Tibial artery (tissue), 4 donors: ENCODE data around the gene ZMAT2.

Experiments
- DNase-seq, 2 donors: peaks; one replicate each; pipeline ENCODE4 v3.0.0-alpha.2; 2019
- H3K27ac ChIP-seq, 2 donors: fragments of 200-600 bp; sonication (generic) in 1 of 2; 1 replicate in 1 of 2; 2 replicates in 1 of 2; pipeline ENCODE4 v1.5.1; 2018 to 2019; ENCODE audit warnings: mild to moderate bottlenecking in 1 of 2
- H3K27me3 ChIP-seq, 2 donors: fragments of 200-600 bp; sonication (generic) in 1 of 2; one replicate each; pipeline versions ENCODE4 v1.5.1 to v1.6.0; 2016 to 2019
- H3K36me3 ChIP-seq, 3 donors: fragments of 200-600 bp; sonication (generic) in 2 of 3; one replicate each; pipeline ENCODE4 v1.5.1; 2016 to 2019; ENCODE audit warnings: mild to moderate bottlenecking in 2 of 3
- H3K4me1 ChIP-seq, 4 donors: fragments of 200-600 bp; sonication (generic) in 2 of 4; 1 replicate in 3 of 4; 2 replicates in 1 of 4; pipeline ENCODE4 v1.5.1; 2016 to 2019
- H3K4me3 ChIP-seq, 2 donors: fragments of 200-600 bp; sonication (generic) in 1 of 2; 1 replicate in 1 of 2; 2 replicates in 1 of 2; pipeline ENCODE4 v1.5.1; 2018 to 2019; ENCODE audit warnings: mild to moderate bottlenecking in 2 of 2
- H3K9me3 ChIP-seq, 3 donors: fragments of 200-600 bp; sonication (generic) in 1 of 3; one replicate each; pipeline ENCODE4 v1.5.1; 2016 to 2019
- intact Hi-C: fragments of 100-400 bp; cut with DNase I; formaldehyde crosslinking; loops from one replicate; pipeline ENCODE4 v1.15.0; 2023; ENCODE audit warnings: low total_unique reads
- TF ChIP-seq, protein P1 (sequence below), 2 experiments: fragments of 200-600 bp in 1 of 2; fragments of 450-650 bp in 1 of 2; IDR thresholded peaks; one replicate each; pipeline ENCODE4 v1.5.1; 2017 to 2019; ENCODE audit warnings: antibody characterized with exemption in 2 of 2, mild to moderate bottlenecking in 1 of 2, moderate library complexity in 1 of 2

The ZMAT2 gene

DNA sequence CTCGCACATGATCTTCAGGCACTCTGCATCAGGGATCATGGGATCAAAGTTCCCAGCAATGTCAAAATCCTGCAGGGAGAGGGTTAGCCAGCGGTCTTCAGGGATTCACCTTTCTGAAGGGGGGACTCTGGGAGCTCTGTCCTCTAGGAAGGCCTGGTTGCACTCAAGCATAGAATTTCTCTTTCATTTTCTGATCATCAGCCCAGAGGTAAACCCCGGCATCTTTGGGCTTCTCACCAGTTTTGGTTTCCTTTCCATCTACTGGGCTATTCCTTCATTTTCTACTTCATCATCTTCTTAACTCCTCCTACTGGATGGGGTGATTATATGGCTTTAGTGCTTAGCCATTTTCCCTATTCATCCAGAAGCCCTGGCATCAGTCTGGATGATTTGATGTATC is 22.3 kb upstream of the ZMAT2 start:
- H3K27ac ChIP-seq: no peak overlapping the region
- DNase-seq: no peak
- H3K9me3 ChIP-seq: no peaks in the 10 kb centered on the region
- H3K4me1 ChIP-seq: no peaks in the 10 kb centered on the region
- H3K27me3 ChIP-seq: no peaks in the 10 kb centered on the region
- no peak overlapping the region for H3K4me3 ChIP-seq
- H3K36me3 ChIP-seq: peaks cover 65 to 100% (median 82%) of the 10 kb centered on the region in 3 donors
- TF ChIP-seq, protein P1, sequence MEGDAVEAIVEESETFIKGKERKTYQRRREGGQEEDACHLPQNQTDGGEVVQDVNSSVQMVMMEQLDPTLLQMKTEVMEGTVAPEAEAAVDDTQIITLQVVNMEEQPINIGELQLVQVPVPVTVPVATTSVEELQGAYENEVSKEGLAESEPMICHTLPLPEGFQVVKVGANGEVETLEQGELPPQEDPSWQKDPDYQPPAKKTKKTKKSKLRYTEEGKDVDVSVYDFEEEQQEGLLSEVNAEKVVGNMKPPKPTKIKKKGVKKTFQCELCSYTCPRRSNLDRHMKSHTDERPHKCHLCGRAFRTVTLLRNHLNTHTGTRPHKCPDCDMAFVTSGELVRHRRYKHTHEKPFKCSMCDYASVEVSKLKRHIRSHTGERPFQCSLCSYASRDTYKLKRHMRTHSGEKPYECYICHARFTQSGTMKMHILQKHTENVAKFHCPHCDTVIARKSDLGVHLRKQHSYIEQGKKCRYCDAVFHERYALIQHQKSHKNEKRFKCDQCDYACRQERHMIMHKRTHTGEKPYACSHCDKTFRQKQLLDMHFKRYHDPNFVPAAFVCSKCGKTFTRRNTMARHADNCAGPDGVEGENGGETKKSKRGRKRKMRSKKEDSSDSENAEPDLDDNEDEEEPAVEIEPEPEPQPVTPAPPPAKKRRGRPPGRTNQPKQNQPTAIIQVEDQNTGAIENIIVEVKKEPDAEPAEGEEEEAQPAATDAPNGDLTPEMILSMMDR (IDR thresholded peaks at IDR 0.05): no peak
- intact Hi-C loops: no loop called here

GRCh38 chr5:140678993-140679392 is 21.3 kb upstream of the ZMAT2 start:
- Histone ChIP-seq H3K27me3 (no peaks in the 10 kb centered on the region), H3K4me1 (no peaks in the 10 kb centered on the region), H3K4me3 (no peak overlapping the region), H3K9me3 (no peaks in the 10 kb centered on the region), H3K36me3 (peaks cover 60 to 100% (median 84%) of the 10 kb centered on the region in 3 donors), H3K27ac (no peak overlapping the region)
- DNase-seq: no peak
- intact Hi-C loops: no loop called here
- TF ChIP-seq, protein P1 (IDR thresholded peaks at IDR 0.05): no peak

- intact Hi-C loops: loop anchor here (5.0 to 10.0 kb wide), 2 partner anchors 146 to 288 kb away; partner anchors contain the start of genes ANKHD1 and EIF4EBP3
- TF ChIP-seq, protein P1 (IDR thresholded peaks at IDR 0.05): no peak
- H3K9me3 ChIP-seq: no peaks in the 10 kb centered on the region
- peak overlapping the region; percentile 88 to 95 for H3K4me3 ChIP-seq
- peaks cover 0 to 35% (median 25%) of the 10 kb centered on the region in 4 donors for H3K4me1 ChIP-seq
- no peak for DNase-seq
- no peaks in the 10 kb centered on the region for H3K27me3 ChIP-seq
- H3K27ac ChIP-seq: peak overlapping the region; percentile 87 to 94
- H3K36me3 ChIP-seq: peaks cover 20 to 53% (median 29%) of the 10 kb centered on the region in 3 donors
Measured at GRCh38 chr5:140690376-140690932, 9.8 kb upstream of the ZMAT2 start.

DNA sequence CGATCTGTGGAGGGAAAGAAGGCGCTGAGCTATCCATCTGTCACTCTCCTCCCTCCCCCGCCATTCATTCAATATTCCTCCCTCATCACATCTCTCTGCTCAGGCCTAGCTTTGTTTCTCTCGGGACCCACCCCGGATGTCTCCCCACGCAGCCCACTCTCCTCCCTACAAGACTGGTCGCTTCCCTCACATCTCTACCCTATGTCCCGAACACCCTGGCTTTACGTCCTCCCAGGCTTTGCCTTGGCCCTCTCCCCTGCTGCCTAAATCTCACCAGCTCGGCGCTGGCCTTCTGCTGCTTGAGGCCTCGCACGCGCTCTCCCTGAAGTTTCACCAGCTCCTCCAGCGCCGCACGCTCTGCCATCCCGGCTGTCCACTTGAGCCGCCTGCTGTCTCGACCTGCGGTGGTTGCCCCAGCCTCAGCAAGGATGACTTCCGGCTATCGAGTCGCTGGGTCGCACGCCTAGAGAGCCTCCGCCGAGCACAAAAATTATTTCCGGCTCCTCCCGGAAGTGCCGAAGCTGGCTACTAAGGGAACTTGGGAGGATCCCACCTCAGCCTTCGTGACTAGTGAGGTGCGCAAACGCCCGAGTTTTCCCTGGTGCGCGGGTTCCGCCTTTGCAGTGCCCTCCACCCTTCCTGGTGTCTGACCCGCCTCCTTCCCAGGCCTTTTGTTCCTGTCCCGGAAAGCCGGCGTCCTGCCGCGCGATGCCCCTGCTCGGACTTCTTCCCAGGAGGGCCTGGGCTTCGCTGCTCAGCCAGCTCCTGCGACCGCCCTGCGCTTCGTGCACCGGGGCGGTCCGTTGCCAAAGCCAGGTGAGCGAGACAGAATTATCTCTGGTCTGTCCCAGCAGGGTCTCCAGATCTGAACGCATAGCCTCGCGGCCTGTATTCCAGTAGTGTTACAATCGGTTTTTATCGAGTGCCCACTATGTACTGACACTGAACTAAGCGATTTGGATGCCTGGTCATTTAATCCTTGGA is 9.0 kb upstream of the ZMAT2 start, which contains the start of the genes HARS1 and HARS2:
Gene HARS1 (minus strand): TSS at position 430 of the 984 bp plus-strand sequence. CDS start 66 bp downstream, at position 364.
Gene HARS2 (plus strand): TSS at position 515 of the 984 bp plus-strand sequence. CDS start 194 bp downstream, at position 709.
- Histone ChIP-seq H3K9me3 (no peaks in the 10 kb centered on the region), H3K27ac (peak within 1 kb of the TSS; percentile 87 to 94), H3K4me1 (peaks cover 0 to 35% (median 25%) of the 10 kb centered on the region in 4 donors), H3K4me3 (peak within 1 kb of the TSS; percentile 88 to 95), H3K27me3 (no peaks in the 10 kb centered on the region), H3K36me3 (peaks cover 28 to 54% (median 37%) of the 10 kb centered on the region in 3 donors)
- TF ChIP-seq, protein P1 (IDR thresholded peaks at IDR 0.05): no peak
- DNase-seq: peak; percentile 89 to 95
- intact Hi-C loops: loop anchor here (5.0 to 10.0 kb wide), 2 partner anchors 146 to 289 kb away; partner anchors contain the start of genes ANKHD1 and EIF4EBP3

DNA sequence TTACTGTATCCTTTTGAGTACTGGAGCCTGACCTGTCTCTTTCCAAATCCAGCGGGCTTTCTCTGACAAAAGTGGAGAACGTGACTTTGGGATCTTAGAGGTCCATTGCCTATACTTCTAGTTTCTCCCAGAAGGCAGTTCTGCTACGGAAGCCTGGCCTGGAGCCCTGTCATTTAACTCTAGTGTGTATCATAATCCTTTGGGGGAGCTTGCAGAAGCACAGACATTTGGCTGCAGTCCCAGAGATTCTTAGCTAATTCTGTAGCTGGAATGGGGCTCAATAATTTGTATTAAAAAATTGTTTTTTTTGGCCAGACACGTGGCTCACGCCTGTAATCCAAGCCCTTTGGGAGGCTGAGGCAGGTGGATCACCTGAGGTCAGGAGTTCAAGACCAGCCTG is 6.0 kb upstream of the ZMAT2 start:
- TF ChIP-seq, protein P1 (IDR thresholded peaks at IDR 0.05): no peak
- Histone ChIP-seq H3K9me3 (no peaks in the 10 kb centered on the region), H3K4me3 (no peak overlapping the region), H3K36me3 (peaks cover 51 to 63% (median 59%) of the 10 kb centered on the region in 3 donors), H3K27me3 (no peaks in the 10 kb centered on the region), H3K27ac (no peak overlapping the region), H3K4me1 (peaks cover 0 to 35% (median 25%) of the 10 kb centered on the region in 4 donors)
- intact Hi-C loops: loop anchor here (5.0 to 10.0 kb wide), 2 partner anchors 149 to 292 kb away; partner anchors contain the start of genes ANKHD1 and EIF4EBP3
- DNase-seq: no peak
